RPMI8226 (cell line): ENCODE data around the gene APEH.

Experiments used
- DNase-seq: peaks from one replicate; pipeline ENCODE4 v3.0.0-alpha.2; 2015

APEH gene

GRCh38 chr3:49716169-49716568 lies 42.0 kb downstream of the APEH start:
- no peak for DNase-seq

GRCh38 chr3:49716691-49717210 lies 42.6 kb downstream of the APEH start:
- no peak for DNase-seq

GRCh38 chr3:49717211-49717958 lies 43.2 kb downstream of the APEH start:
- DNase-seq = no peak

- peak; percentile 13 for DNase-seq
Observed at GRCh38 chr3:49717959-49718857, 44.1 kb downstream of the APEH start.

- no peak for DNase-seq
Observed at GRCh38 chr3:49718858-49719213, 44.7 kb downstream of the APEH start.

GRCh38 chr3:49719214-49719884 lies 45.2 kb downstream of the APEH start, which contains the start of gene AMIGO3:
AMIGO3 (minus strand) TSS chr3:49719684; CDS start chr3:49719465, 219 bp downstream.
- peak; percentile 70 for DNase-seq

- DNase-seq = no peak
Observed at GRCh38 chr3:49720855-49721595, 46.9 kb downstream of the APEH start.

- DNase-seq = no peak
Observed at GRCh38 chr3:49721596-49721895, 47.4 kb downstream of the APEH start.

GRCh38 chr3:49721896-49722781 lies 48.0 kb downstream of the APEH start:
- DNase-seq = no peak

GRCh38 chr3:49722896-49723295 lies 48.7 kb downstream of the APEH start:
- DNase-seq = no peak

- DNase-seq = peak; percentile 74
Observed at GRCh38 chr3:49723296-49723627, 49.1 kb downstream of the APEH start.

GRCh38 chr3:49723628-49724551 lies 49.7 kb downstream of the APEH start, which contains the start of gene GMPPB:
GMPPB (minus strand) TSS chr3:49723951; CDS start chr3:49723726, 225 bp downstream.
- DNase-seq = peak; percentile 98

- DNase-seq = peak; percentile 42
Observed at GRCh38 chr3:49724586-49724985, 50.4 kb downstream of the APEH start.

GRCh38 chr3:49725906-49726681 lies 51.9 kb downstream of the APEH start:
- peak; percentile 21 for DNase-seq

- DNase-seq = no peak
Observed at GRCh38 chr3:49727154-49727923, 53.2 kb downstream of the APEH start.

- DNase-seq = no peak
Observed at GRCh38 chr3:49727924-49728361, 53.8 kb downstream of the APEH start.

- DNase-seq = no peak
Observed at GRCh38 chr3:49729966-49730609, 55.9 kb downstream of the APEH start.

- DNase-seq = no peak
Observed at GRCh38 chr3:49732597-49732996, 58.4 kb downstream of the APEH start.
